ENCODE measurements around the gene RTCB. TPM values are rescaled to one million over a fixed set of nuclear protein-coding genes. Genes with fewer than 3 reads are reported as not detected.

RTCB gene
- total RNA-seq: 10 to 100 TPM; 52.3 to 92.2 TPM

DNA sequence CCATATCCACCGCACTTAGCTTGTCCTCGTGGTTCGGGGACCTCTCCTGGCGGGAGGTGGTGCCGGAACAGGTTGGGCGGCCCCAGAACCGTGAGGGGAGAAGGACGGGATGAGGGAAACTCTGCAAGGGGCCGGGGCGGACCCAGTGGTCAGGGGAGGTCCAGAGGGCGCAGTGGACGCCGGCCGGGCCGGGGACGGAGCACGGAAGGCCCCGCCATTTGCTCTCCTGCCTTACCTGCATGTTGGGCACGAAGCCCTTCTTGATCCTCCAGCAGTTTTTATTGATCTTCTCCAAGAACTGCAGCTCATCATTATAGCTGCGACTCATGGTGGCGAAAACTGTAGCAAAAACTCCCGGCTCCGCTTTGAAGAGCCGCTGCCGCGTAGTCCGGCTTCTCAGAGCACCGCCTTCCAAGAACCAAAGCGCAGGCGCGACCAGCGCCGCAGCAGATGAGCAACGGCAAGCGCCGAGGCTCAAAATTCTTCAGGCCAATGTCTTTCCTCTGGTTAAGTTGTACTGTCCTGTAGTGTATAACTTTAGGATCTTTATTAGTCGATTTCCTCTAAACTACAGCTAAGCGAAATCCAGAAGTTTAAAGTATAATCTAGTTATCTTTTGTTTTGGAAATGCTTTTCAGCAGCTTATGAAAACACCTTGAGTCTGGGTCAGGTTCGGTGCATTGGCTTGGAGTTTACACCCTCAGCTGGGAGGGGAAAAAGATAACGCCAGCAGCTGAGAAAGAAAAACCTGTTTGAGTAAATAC, at the start of gene RTCB:
Gene RTCB (minus strand): TSS at position 419 of the 764 bp plus-strand sequence. CDS start 91 bp downstream, at position 328.
- Mint-ChIP-seq H3K4me1 (peaks cover 22% of the 10 kb centered on the region), H3K9me3 (no peaks in the 10 kb centered on the region), H3K27me3 (no peaks in the 10 kb centered on the region), H3K27ac (peak within 1 kb of the TSS; percentile 96), H3K4me3 (peak within 1 kb of the TSS; percentile 92), H3K36me3 (ENCODE audit: low read depth) (peaks cover 37% of the 10 kb centered on the region)
- peak; percentile 90 for ATAC-seq (replicated peaks)

DNA sequence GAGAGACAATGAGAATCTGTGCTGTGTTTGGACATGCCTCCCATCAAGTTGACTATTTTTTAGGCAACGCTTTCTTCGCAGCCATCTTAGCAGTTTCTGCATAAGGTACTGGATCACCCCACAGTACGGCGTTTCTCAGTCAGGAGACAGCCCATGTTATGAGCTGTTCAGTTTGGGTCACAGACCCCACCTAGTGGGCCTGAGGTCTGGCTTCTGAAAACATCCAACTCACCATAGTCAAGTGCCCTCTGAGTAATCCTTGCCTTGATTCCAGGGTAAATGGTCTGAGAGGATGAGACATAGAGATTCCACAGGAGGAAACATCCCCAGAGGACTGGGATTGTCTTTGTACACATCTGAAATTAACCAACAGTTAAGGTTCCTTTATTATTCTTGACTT, 45.0 kb upstream of the RTCB start:
- H3K27ac Mint-ChIP-seq: no peak overlapping the region
- no peaks in the 10 kb centered on the region for H3K4me1 Mint-ChIP-seq
- ATAC-seq (replicated peaks): no peak
- H3K27me3 Mint-ChIP-seq: peaks cover 44% of the 10 kb centered on the region
- H3K4me3 Mint-ChIP-seq: no peak overlapping the region
- no peaks in the 10 kb centered on the region for H3K36me3 Mint-ChIP-seq (ENCODE audit: low read depth)
- no peaks in the 10 kb centered on the region for H3K9me3 Mint-ChIP-seq

DNA sequence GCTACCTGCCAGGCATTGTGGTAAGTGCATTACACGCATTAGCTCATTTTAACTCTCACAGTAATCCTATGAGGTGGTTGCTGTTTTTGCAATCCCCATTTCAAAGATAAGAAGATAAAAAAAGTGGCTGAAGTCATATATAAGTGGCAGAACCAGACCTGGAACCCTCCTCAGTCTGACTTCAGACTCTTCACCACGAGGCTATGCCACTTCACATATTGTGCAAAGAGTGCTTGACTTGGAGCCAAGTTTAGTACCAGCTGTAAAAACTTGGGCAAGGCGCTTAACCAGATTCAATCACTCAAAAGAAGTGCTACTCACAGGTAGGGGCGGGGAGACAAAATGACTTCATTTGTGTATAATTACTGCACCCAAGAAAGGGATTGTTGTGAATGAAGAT, 36.9 kb upstream of the RTCB start:
- no peaks in the 10 kb centered on the region for H3K4me1 Mint-ChIP-seq
- peaks cover 3% of the 10 kb centered on the region for H3K27me3 Mint-ChIP-seq
- H3K36me3 Mint-ChIP-seq (ENCODE audit: low read depth): no peaks in the 10 kb centered on the region

DNA sequence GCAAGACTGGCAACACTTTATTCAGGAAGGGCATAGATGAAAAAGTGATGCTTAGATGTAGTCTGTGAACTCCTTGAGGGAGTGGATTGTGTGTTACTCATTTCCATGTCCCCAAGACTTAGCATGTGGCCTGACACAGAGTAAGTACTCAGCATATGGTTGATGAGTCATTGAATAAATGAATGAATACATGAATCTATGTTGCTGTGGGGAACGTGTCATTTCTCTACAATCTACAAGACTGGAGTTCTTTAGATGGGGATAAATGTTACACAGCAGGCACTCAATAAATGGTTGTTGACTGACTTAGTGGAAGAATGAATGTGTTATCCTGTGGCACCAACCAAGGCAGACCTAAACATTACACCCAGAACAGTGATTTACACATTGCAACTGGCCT, 34.3 kb upstream of the RTCB start:
- peak; percentile 100 for ATAC-seq (replicated peaks)

More for the DNA sequence above, 36.9 kb upstream of the RTCB start:
- Mint-ChIP-seq H3K4me3 (no peak overlapping the region), H3K9me3 (no peaks in the 10 kb centered on the region), H3K27ac (no peak overlapping the region)
- no peak for ATAC-seq (replicated peaks)

DNA sequence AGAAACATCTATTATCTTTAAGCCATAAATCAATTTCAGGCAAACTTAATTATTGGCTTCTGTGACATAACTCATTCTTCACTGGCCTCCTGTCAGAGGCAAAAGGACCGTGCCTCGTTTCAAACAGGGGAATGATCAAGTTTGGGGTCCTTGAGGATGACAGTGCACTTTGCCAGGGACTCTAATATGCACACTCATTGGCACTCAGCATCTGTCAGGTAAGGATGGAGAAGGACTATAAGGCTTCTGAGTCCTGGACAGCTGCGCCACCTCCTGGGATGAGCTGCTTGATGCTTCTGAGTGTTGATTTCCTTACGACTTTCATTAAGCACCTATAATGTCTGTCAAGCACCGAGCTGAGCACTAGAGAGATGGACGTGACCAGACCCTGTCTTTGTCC, 32.0 kb upstream of the RTCB start:
- H3K27me3 Mint-ChIP-seq: no peaks in the 10 kb centered on the region
- no peak overlapping the region for H3K4me3 Mint-ChIP-seq
- no peaks in the 10 kb centered on the region for H3K36me3 Mint-ChIP-seq (ENCODE audit: low read depth)
- H3K27ac Mint-ChIP-seq: no peak overlapping the region
- no peaks in the 10 kb centered on the region for H3K9me3 Mint-ChIP-seq
- no peaks in the 10 kb centered on the region for H3K4me1 Mint-ChIP-seq
- no peak for ATAC-seq (replicated peaks)

More for the DNA sequence above, 34.3 kb upstream of the RTCB start:
- Mint-ChIP-seq H3K27ac (no peak overlapping the region), H3K27me3 (no peaks in the 10 kb centered on the region), H3K4me3 (no peak overlapping the region), H3K4me1 (no peaks in the 10 kb centered on the region), H3K36me3 (ENCODE audit: low read depth) (no peaks in the 10 kb centered on the region), H3K9me3 (no peaks in the 10 kb centered on the region)

DNA sequence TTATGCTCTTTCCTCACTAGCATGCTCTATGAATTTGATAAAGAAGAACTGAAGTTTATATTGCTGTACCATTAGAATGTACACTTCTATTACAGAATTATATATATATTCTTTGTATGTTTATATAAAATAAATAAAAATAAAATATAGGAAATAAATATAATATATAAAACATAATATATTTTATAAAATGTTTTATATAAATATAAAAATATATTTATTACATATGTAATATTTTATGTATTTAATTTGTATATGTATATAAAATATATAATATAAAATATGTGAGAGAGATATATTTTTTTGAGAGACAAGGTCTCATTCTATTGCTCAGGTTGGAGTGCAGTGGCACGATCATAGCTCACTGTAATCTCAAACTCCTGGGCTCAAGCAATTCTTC, 18.3 kb upstream of the RTCB start:
- no peak for ATAC-seq (replicated peaks)
- Mint-ChIP-seq H3K4me1 (no peaks in the 10 kb centered on the region), H3K27me3 (peaks cover 10% of the 10 kb centered on the region), H3K4me3 (no peak overlapping the region), H3K27ac (no peak overlapping the region), H3K36me3 (ENCODE audit: low read depth) (no peaks in the 10 kb centered on the region), H3K9me3 (no peaks in the 10 kb centered on the region)

DNA sequence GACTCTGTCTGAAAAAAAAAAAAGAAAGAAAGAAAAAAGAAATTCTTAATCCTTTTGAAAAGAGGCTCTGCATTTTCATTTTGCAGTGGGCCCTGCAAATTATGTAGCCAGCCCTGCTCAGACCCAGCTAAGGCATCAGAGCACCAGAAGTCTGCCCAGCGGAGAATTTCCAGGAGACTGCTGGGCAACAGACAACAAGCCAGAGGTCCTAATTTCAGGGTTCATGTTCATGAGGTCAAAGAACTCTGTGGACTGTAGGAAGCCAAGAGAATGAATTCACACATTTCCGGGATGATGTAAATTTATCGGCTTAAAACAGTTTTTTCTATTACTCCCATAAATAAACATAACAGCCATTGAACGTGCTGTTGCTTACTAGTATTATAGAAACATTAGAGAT, 14.8 kb upstream of the RTCB start:
- Mint-ChIP-seq H3K27me3 (peaks cover 29% of the 10 kb centered on the region), H3K36me3 (ENCODE audit: low read depth) (no peaks in the 10 kb centered on the region), H3K27ac (no peak overlapping the region), H3K4me1 (no peaks in the 10 kb centered on the region), H3K4me3 (no peak overlapping the region), H3K9me3 (no peaks in the 10 kb centered on the region)
- ATAC-seq (replicated peaks): no peak

DNA sequence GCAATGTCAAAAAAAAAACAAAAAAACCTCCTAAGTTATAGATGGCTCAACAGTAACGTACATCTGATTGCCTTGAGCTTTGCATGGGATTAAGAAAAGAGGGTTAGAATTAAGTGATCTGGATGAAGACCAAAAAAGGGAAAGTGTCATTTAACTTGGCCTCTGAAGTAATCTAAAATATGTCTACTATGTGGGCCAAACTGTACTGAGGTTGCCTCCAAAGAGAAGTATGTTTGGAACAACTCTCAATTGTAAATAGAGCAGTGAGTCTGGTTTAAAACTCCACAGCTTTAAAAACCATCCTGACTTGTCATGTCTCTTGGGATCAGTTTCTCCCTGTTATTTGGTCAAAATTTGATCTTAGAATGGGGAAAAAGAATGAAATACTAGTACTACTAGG, 11.6 kb upstream of the RTCB start:
- Mint-ChIP-seq H3K4me1 (no peaks in the 10 kb centered on the region), H3K36me3 (ENCODE audit: low read depth) (no peaks in the 10 kb centered on the region), H3K9me3 (no peaks in the 10 kb centered on the region), H3K27me3 (peaks cover 37% of the 10 kb centered on the region), H3K4me3 (no peak overlapping the region), H3K27ac (no peak overlapping the region)
- no peak for ATAC-seq (replicated peaks)

DNA sequence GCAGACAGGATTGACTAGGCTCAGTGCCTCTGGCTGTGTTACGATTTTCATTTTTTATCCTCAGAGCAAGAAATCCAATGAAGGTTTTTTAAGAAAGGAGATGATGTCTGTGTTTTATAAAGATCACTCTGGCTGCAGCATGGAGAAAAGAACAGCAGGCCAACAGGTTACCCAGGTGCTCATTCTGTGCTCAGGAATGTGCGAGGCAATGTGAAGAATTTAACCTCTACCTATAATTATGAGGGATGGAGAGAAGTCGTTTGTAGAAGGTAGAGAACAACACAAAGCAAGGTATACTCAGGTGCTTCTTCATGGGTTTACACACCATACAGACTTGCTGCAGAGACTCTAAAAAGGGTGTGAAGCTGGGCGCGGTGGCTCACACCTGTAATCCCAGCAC, 10.0 kb upstream of the RTCB start:
- no peak overlapping the region for H3K27ac Mint-ChIP-seq
- ATAC-seq (replicated peaks): no peak
- no peak overlapping the region for H3K4me3 Mint-ChIP-seq
- no peaks in the 10 kb centered on the region for H3K9me3 Mint-ChIP-seq
- peaks cover 39% of the 10 kb centered on the region for H3K27me3 Mint-ChIP-seq
- H3K4me1 Mint-ChIP-seq: no peaks in the 10 kb centered on the region
- H3K36me3 Mint-ChIP-seq (ENCODE audit: low read depth): no peaks in the 10 kb centered on the region

DNA sequence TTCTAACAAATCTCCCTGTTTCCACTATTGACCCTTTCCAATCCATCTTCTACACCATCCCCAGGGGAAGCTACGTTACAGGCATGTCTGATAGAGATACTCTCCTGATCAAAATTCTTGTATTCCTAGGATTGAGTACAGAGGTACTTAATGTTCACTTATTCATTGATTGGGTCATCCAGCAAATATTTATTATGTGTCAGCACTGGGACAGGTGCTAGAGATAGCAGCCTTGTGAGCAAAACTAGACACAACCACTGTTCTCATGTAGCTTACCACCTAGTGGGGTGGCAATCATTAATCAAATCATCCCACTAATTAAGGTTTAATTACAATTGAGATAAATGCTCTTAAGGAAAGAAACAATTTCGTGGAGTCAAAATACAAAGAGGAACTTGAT, 9.4 kb upstream of the RTCB start:
- peaks cover 39% of the 10 kb centered on the region for H3K27me3 Mint-ChIP-seq
- no peak overlapping the region for H3K27ac Mint-ChIP-seq
- no peaks in the 10 kb centered on the region for H3K36me3 Mint-ChIP-seq (ENCODE audit: low read depth)
- no peaks in the 10 kb centered on the region for H3K9me3 Mint-ChIP-seq
- ATAC-seq (replicated peaks): no peak
- H3K4me3 Mint-ChIP-seq: no peak overlapping the region
- H3K4me1 Mint-ChIP-seq: no peaks in the 10 kb centered on the region

DNA sequence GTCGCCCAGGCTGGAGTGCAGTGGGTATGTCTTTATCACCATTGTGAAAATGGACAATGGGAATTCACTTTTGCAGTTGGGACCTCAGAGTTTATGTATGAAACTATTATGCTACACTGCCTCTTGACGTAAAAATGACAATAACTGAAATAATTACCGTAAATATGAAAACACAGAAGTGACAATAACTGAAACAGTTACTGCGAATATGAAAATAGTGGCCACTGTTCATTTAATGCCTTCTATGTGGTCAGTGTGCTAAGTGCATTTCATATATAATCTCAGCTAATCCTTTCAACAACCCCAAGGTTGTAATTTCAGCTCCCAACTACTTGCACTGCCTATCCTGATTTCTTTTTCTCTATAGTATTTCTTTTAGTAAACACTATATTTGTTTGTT, 5.9 kb upstream of the RTCB start:
- no peak overlapping the region for H3K4me3 Mint-ChIP-seq
- no peaks in the 10 kb centered on the region for H3K36me3 Mint-ChIP-seq (ENCODE audit: low read depth)
- H3K4me1 Mint-ChIP-seq: no peaks in the 10 kb centered on the region
- H3K27ac Mint-ChIP-seq: no peak overlapping the region
- peaks cover 30% of the 10 kb centered on the region for H3K27me3 Mint-ChIP-seq
- ATAC-seq (replicated peaks): no peak
- no peaks in the 10 kb centered on the region for H3K9me3 Mint-ChIP-seq

DNA sequence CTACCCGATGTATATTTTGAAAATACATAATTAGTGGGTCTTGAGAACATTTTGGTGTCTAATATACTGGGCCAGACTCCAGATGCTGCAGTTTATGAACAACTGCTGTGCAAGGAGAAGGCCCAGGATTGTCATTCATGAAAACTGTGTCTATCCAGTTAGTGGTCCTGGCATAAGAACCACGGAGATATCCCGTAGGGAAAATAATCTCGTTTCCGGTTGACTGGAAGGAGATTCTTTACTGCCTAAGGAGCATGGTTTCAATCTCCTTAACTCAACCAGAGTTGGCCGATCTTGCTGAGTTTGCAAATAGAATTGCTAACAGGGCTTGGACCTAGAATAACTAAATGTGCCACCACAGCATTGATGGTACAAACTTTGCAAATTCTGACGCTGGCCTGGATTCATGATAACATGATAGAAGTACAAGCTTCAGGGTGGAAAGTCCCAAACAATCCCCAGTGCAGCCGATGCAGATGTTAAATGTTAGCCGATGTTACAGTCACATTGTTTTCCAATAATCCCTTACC, 4.6 kb upstream of the RTCB start:
- no peaks in the 10 kb centered on the region for H3K9me3 Mint-ChIP-seq
- no peak overlapping the region for H3K4me3 Mint-ChIP-seq
- H3K27me3 Mint-ChIP-seq: peaks cover 18% of the 10 kb centered on the region
- H3K36me3 Mint-ChIP-seq (ENCODE audit: low read depth): peaks cover 7% of the 10 kb centered on the region
- no peaks in the 10 kb centered on the region for H3K4me1 Mint-ChIP-seq
- H3K27ac Mint-ChIP-seq: no peak overlapping the region
- ATAC-seq (replicated peaks): no peak

DNA sequence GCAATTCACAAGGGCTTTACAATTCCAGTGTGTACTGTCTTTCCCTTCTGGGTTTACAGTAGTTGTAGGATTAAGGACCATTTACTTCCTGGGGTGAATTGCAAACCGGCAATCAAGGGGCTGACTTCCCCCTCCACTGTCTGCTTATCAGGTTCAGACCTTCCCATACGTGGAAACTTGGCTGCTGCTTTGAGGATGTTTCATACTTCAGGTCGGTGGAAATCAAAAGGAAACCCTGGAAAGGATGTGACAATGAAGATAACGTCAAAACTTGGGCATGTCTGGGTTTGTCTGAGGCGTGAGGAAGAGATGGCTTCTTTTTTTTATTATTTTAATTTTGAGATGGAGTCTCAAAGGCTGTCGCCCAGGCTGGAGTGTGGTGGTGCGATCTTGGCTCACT, 2.1 kb upstream of the RTCB start:
- no peak for ATAC-seq (replicated peaks)
- Mint-ChIP-seq H3K27me3 (peaks cover 8% of the 10 kb centered on the region), H3K36me3 (ENCODE audit: low read depth) (peaks cover 15% of the 10 kb centered on the region), H3K4me3 (no peak overlapping the region), H3K27ac (no peak overlapping the region), H3K9me3 (no peaks in the 10 kb centered on the region), H3K4me1 (peaks cover 11% of the 10 kb centered on the region)

DNA sequence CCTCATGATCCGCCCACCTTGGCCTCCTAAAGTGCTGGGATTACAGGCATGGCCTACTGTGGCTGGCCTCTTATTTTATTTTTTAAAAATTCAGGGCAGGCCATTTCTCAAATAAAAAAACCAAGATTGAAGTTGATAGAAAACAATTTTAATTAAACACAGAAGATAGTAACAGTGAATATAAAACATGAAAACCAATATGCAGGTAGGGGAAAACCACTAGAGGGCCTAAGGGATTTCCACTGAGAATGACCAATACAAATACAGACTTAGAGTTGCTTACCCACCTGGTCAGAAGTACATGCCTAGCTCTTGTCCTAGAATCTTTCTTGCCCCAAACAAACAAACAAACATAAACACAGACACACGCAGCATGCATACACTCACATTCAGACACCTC, 1.7 kb upstream of the RTCB start:
- Mint-ChIP-seq H3K4me3 (no peak overlapping the region), H3K27ac (no peak overlapping the region)

DNA sequence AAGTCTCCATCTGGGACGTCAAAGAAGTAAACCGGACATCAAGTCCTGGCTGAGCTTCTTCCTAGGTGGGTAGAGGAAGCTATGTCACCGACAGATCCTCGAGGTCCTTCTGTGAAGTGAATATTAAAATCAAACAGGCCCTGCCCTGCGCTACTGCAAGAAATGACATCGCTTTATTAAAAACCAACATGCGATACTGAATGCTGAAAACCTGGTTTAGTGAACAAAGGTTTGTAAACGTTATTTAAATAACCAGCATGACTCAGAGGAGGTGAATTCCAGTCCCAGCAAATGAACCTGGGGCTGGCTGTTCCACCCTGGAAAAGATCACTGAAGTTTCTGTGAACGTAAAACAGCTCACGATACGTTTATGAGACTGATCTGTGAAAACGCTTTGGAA, 645 bp downstream of the RTCB start:
- H3K4me3 Mint-ChIP-seq: peak overlapping the region; percentile 92
- H3K9me3 Mint-ChIP-seq: no peaks in the 10 kb centered on the region
- ATAC-seq (replicated peaks): peak; percentile 59
- H3K4me1 Mint-ChIP-seq: peaks cover 22% of the 10 kb centered on the region
- no peaks in the 10 kb centered on the region for H3K27me3 Mint-ChIP-seq
- H3K27ac Mint-ChIP-seq: peak overlapping the region; percentile 96
- peaks cover 43% of the 10 kb centered on the region for H3K36me3 Mint-ChIP-seq (ENCODE audit: low read depth)

More for the DNA sequence above, 1.7 kb upstream of the RTCB start:
- H3K9me3 Mint-ChIP-seq: no peaks in the 10 kb centered on the region
- no peak for ATAC-seq (replicated peaks)
- H3K4me1 Mint-ChIP-seq: peaks cover 15% of the 10 kb centered on the region
- H3K27me3 Mint-ChIP-seq: peaks cover 7% of the 10 kb centered on the region
- peaks cover 20% of the 10 kb centered on the region for H3K36me3 Mint-ChIP-seq (ENCODE audit: low read depth)

Data from activated T-helper 17 cell treated with anti-CD3 and anti-CD28 coated beads, Interleukin-2, amount 50 U/mL, for 72 hours (primary cell).